Lower leg skin (tissue), 3 donors: ENCODE results near the gene MS4A8.

Source experiments
- CTCF ChIP-seq, 3 donors: fragments of 450-650 bp; IDR thresholded peaks; one replicate each; pipeline ENCODE4 v1.5.1; 2016; ENCODE audit warnings: antibody characterized with exemption in 3 of 3, mild to moderate bottlenecking in 3 of 3, moderate library complexity in 2 of 3
- POLR2A ChIP-seq, 2 donors: fragments of 450-650 bp; IDR thresholded peaks; one replicate each; pipeline ENCODE4 v1.6.1; 2016 to 2017; ENCODE audit warnings: antibody characterized with exemption in 2 of 2, mild to moderate bottlenecking in 1 of 2, moderate library complexity in 1 of 2

- TF ChIP-seq POLR2A (IDR thresholded peaks at IDR 0.05) (no peak), CTCF (IDR thresholded peaks at IDR 0.05) (no peak)
Measured at GRCh38 chr11:60691661-60692060, 7.8 kb upstream of the MS4A8 start.
